ENCODE data around the gene TSR3.

- TF ChIP-seq EZH2phosphoT487 (IDR thresholded peaks at IDR 0.05; ENCODE audit: insufficient read depth, low read depth) = no peak
- TF ChIP-seq EZH2 (IDR thresholded peaks at IDR 0.05; ENCODE audit: insufficient read depth, poor library complexity, severe bottlenecking) = no peak
These were observed 12.8 kb upstream of the TSR3 start for GRCh38 chr16:1364510-1364909.

Data from GM23248 (cell line).